ENCODE results near the gene PTP4A1.
A peak's percentile ranks its signal among the peaks of the same experiment; 100 is the strongest.

Gene PTP4A1

DNA sequence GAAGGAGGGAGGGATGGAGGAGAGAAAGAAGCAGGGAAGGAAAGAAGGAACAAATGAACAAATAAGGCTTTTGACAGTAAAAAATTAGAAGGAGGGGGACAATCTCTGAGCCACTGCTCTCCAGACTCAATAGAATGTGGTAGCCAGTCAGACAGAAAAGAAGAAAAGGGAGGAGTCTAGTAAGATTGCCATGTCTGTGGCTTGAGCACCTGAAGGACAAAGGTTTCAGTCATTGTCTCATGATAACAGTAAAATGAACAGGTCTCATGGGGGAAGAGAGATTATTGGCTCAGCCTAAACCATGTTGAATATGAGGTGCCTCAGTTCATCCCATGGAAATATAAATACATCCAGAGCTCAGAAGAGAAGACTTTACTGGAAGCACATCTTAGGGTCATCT, 14.0 kb upstream of the PTP4A1 start:
- no peak for DNase-seq

DNA sequence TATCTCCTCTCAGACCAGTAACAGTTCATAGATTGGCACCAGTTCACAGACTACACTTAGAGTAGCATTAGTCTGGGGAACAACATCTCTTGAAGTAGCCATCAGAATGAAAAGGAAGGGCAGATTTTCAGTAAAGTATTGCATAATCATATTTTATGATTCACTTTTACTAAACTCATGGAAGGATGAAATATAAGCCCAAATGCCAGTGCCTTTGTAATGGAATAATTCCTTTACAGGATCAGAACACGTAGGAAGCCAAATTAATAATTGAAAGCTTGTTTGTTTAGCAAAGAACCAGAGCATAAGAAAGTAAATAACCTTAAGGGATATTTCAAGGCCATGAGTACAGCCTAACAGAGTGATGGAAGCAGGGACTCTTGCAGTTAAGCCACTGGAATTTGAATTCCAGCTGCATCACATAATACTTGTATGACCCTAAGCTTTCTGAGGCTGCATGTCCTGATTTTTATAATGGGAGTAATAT, 11.4 kb upstream of the PTP4A1 start:
- no peak for DNase-seq

DNA sequence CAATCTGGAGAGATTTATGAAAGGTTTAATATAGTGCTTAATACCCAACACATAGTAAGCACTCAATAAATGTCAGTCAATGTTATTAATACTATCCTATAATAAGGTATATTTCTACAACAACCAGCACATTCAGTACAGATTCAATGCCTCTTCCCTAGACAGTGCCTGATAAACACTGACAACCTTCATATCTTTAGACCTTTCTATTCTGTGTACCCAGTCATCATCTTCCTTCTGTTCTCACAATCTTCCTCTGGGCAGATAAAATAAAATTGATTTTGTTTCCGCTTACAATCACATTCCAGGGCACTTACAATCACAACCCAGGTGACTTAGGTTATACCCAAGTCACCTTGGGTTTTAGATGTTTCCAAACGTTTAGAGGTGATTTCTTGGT, 11.0 kb upstream of the PTP4A1 start:
- DNase-seq, result no peak

- DNase-seq, result no peak
These were observed 9.0 kb upstream of the PTP4A1 start for GRCh38 chr6:63563235-63563634.

GRCh38 chr6:63565058-63565726, 7.1 kb upstream of the PTP4A1 start:
- no peak for DNase-seq

DNA sequence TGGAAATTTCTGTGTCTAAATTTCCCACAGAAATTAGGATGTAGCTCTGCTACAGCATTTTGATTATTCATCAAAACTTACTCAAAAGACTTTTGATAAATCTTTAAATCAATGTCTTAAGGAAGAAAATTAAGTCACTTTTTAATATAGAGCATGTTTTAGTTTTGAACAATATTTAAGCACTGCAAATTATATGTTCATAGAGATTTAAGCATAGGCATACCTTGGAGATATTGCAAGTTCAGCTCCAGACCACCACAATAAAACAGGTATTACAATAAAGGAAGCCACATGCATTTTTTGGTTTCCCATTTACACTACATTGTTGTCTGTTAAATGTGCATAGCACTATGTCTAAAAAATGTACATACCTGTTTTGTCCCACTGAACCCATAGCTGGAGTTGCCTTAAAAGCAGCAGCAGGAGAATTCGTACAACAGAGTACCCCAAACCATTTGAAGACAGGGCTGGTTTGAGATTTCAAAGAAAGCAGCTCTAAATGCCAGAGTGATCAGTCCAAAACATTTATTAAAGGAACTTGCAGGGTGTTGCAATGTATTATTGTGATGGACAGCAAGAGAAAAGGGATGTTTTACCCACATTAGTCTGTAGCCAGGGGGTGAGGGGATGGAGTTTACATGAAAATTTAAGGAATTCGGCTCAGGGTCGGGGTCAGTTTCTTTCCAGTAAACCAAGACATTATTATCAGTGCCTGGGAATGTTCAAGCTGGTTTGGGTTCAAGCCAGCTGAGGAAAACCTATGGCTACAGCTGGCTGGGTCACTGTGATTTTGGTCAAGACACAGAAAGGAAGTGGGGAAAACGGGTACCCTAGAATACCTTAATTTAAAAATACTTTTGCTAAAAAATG, 6.3 kb upstream of the PTP4A1 start:
- no peak for DNase-seq

- DNase-seq, result no peak
These were observed 4.3 kb upstream of the PTP4A1 start for GRCh38 chr6:63567966-63568365.

DNA sequence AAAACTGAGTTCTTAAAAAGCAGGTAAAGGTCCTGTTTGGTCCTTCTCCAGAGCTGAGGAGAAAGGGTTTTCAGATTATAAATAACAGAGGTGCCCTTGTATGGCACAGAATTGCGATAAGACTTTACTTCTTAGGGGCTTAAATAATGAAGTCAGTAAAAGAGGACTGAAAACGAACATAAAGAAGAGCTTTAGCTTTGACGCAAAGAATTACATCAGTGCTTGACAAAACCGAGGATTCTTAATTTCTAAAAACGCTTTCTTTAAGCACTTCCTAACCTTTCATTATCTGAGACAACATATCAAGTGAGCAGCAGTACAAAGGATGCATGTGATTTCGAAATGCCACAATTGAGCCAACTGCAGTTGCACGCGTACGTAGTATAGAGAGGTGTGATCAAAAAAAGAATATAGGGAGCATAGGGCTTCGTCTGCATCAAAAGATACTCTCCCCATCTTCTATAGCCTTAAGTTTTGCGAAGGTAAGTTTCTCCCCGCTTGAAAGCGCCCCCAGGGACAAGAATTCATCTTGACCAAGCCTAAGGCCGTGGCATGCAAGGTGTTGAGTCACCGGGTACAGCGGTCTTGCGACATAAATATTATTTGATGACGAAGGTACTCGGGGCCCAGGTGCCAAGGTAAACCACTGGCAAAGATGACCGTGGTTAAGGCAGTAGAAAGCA, 778 bp upstream of the PTP4A1 start:
- DNase-seq, result peak; percentile 31

- no peak for DNase-seq
These were observed 431 bp downstream of the PTP4A1 start for GRCh38 chr6:63572747-63573075.

- DNase-seq, result peak; percentile 6
These were observed 1.0 kb downstream of the PTP4A1 start for GRCh38 chr6:63573076-63573898.

DNA sequence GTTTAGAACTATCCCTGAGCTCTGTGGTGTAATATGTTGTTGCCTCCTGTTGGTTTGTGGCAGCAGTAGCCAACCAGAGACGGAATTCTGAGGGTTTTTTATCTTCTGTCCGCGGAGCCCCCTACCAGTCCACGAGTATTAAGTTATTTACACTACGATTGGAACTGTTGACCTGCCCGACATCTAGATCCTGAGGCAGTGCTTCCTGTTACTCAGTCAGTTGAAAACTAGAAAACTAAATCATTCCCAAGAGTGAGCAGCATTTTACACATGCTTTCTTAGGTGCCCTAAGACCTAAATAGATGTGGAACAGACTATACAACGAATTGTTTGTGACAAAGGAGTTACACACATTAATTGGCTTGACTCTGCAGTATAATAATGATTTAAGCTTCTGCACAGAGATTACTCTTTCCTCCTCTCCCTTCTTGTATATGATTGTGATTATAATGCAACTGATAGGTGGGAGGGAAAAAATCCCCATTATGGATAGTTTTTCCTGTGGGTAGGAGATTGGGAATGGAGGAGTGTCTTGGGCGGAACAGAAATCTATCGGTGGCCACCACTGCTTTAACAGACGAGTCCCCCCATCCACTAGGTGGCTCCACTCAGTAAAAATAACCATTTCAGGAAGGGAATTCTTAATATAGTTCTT, 1.7 kb downstream of the PTP4A1 start:
- DNase-seq, result peak; percentile 33

GRCh38 chr6:63574554-63574900, 2.2 kb downstream of the PTP4A1 start:
- DNase-seq, result no peak

- DNase-seq, result no peak
These were observed 4.0 kb downstream of the PTP4A1 start for GRCh38 chr6:63576147-63576772.

DNA sequence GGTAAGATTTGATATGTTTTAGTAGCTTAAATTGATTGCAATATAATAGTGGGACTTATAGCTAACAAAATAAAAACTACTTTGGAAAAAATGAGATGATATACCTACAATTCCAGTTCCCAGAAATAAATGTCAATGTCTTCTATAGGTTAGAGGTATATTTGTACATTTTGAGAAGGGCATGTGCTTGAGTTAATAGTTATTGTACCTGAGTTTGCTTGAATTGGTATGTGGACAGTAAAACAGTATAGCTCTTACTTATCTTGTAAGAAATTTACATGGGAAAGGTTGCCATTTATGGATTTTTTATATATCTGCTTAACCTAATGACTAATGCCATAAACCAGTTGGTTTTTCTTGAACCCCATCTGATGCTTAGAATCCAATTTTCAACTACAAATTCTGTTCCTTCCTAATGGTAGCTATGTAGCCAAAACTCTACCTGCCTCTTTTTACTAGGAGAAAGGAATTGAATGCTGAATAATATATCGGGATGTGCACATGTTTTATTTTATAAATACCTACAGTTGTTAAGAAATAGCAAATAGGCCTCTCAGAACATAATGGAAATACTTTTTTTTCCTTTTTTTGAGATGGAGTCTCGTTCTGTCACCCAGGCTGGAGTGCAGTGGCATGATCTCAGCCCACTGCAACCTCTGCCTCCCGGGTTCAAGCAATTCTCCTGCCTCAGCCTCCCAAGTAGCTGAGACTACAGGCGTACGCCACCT, 4.9 kb downstream of the PTP4A1 start:
- no peak for DNase-seq

- DNase-seq, result no peak
These were observed 6.5 kb downstream of the PTP4A1 start for GRCh38 chr6:63578757-63579156.

GRCh38 chr6:63579937-63580703, 7.8 kb downstream of the PTP4A1 start:
- no peak for DNase-seq

- no peak for DNase-seq
These were observed 8.4 kb downstream of the PTP4A1 start for GRCh38 chr6:63580704-63580961.

DNA sequence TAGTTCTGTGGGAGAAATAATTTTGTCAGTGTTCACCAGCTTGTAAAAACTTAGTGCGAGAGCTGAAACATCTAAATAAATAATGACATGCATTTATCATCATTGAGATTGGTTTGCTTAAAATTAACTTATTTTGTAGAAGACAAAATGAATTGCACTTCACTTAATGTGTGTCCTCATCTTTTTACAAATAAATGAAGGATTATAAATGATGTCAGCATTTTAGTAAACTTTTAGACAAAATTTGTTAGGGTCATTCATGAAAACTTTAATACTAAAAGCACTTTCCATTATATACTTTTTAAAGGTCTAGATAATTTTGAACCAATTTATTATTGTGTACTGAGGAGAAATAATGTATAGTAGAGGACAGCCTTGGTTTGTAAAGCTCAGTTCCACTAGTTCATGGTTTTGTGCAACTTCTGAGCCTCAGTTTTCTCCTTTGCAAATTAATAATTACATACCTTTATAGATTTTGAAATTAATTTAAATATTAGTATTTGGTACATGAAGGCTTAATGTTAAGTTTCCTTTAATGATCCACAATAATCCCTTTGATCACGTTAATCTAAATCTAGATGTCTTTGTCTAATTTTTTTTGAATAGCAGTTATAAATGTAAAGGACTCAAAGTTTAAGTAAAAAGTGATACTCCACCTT, 9.2 kb downstream of the PTP4A1 start:
- no peak for DNase-seq

- DNase-seq, result no peak
These were observed 10.4 kb downstream of the PTP4A1 start for GRCh38 chr6:63582579-63583231.

- DNase-seq, result no peak
These were observed 11.8 kb downstream of the PTP4A1 start for GRCh38 chr6:63584125-63584514.

Data from NCI-H1417 treated with DMSO at 0.1 percent for 48 hours (cell line).